ENCODE data around the gene GUCY1A1. TPM values are rescaled to one million over a fixed set of nuclear protein-coding genes. Genes with fewer than 3 reads are reported as not detected.

The GUCY1A1 gene
- total RNA-seq, 1 donor, result not detected

GRCh38 chr4:155708782-155709181, 42.1 kb downstream of the GUCY1A1 start:
- H4K20me1 ChIP-seq (ENCODE audit: insufficient read depth, low read length), result no peaks in the 10 kb centered on the region
- no peaks in the 10 kb centered on the region for H3K27me3 ChIP-seq (ENCODE audit: insufficient read depth, low read length)
- no peak for TF ChIP-seq CTCF (IDR thresholded peaks at IDR 0.05; ENCODE audit: extremely low read depth, low read depth, low read length)
- H3K4me3 ChIP-seq (ENCODE audit: insufficient read depth, low read length), result no peak overlapping the region
- H3K36me3 ChIP-seq (ENCODE audit: insufficient read depth, low read length), result no peaks in the 10 kb centered on the region
- no peak for DNase-seq (ENCODE audit: insufficient read length, low spot score, missing footprints)
- H3K27ac ChIP-seq (ENCODE audit: low read depth, low read length), result no peak overlapping the region
- no peaks in the 10 kb centered on the region for H3K9me3 ChIP-seq (ENCODE audit: low read depth, low read length)
- H2AFZ ChIP-seq (ENCODE audit: low read length), result no peak overlapping the region
- no peaks in the 10 kb centered on the region for H3K79me2 ChIP-seq (ENCODE audit: insufficient read depth, low read length)
- no peak overlapping the region for H3K4me2 ChIP-seq (ENCODE audit: insufficient read depth, low read length)
- no peaks in the 10 kb centered on the region for H3K4me1 ChIP-seq (ENCODE audit: insufficient read depth, low read length)

- no peak overlapping the region for H3K4me3 ChIP-seq (ENCODE audit: insufficient read depth, low read length)
- no peaks in the 10 kb centered on the region for H3K9me3 ChIP-seq (ENCODE audit: low read depth, low read length)
- H3K36me3 ChIP-seq (ENCODE audit: insufficient read depth, low read length), result no peaks in the 10 kb centered on the region
- TF ChIP-seq CTCF (IDR thresholded peaks at IDR 0.05; ENCODE audit: extremely low read depth, low read depth, low read length), result no peak
- no peak overlapping the region for H3K27ac ChIP-seq (ENCODE audit: low read depth, low read length)
- H3K79me2 ChIP-seq (ENCODE audit: insufficient read depth, low read length), result no peaks in the 10 kb centered on the region
- H4K20me1 ChIP-seq (ENCODE audit: insufficient read depth, low read length), result no peaks in the 10 kb centered on the region
- no peak overlapping the region for H3K4me2 ChIP-seq (ENCODE audit: insufficient read depth, low read length)
- H3K4me1 ChIP-seq (ENCODE audit: insufficient read depth, low read length), result no peaks in the 10 kb centered on the region
- DNase-seq (ENCODE audit: insufficient read length, low spot score, missing footprints), result no peak
- no peak overlapping the region for H2AFZ ChIP-seq (ENCODE audit: low read length)
- H3K27me3 ChIP-seq (ENCODE audit: insufficient read depth, low read length), result no peaks in the 10 kb centered on the region
These were observed 43.3 kb downstream of the GUCY1A1 start for GRCh38 chr4:155709918-155710317.

- H4K20me1 ChIP-seq (ENCODE audit: insufficient read depth, low read length), result no peaks in the 10 kb centered on the region
- H3K27me3 ChIP-seq (ENCODE audit: insufficient read depth, low read length), result no peaks in the 10 kb centered on the region
- TF ChIP-seq CTCF (IDR thresholded peaks at IDR 0.05; ENCODE audit: extremely low read depth, low read depth, low read length), result no peak
- H3K9me3 ChIP-seq (ENCODE audit: low read depth, low read length), result no peaks in the 10 kb centered on the region
- no peaks in the 10 kb centered on the region for H3K79me2 ChIP-seq (ENCODE audit: insufficient read depth, low read length)
- DNase-seq (ENCODE audit: insufficient read length, low spot score, missing footprints), result no peak
- H3K36me3 ChIP-seq (ENCODE audit: insufficient read depth, low read length), result no peaks in the 10 kb centered on the region
- H3K4me1 ChIP-seq (ENCODE audit: insufficient read depth, low read length), result no peaks in the 10 kb centered on the region
- H2AFZ ChIP-seq (ENCODE audit: low read length), result no peak overlapping the region
- H3K4me2 ChIP-seq (ENCODE audit: insufficient read depth, low read length), result no peak overlapping the region
- no peak overlapping the region for H3K4me3 ChIP-seq (ENCODE audit: insufficient read depth, low read length)
- H3K27ac ChIP-seq (ENCODE audit: low read depth, low read length), result no peak overlapping the region
These were observed 44.9 kb downstream of the GUCY1A1 start for GRCh38 chr4:155711556-155711955.

DNA sequence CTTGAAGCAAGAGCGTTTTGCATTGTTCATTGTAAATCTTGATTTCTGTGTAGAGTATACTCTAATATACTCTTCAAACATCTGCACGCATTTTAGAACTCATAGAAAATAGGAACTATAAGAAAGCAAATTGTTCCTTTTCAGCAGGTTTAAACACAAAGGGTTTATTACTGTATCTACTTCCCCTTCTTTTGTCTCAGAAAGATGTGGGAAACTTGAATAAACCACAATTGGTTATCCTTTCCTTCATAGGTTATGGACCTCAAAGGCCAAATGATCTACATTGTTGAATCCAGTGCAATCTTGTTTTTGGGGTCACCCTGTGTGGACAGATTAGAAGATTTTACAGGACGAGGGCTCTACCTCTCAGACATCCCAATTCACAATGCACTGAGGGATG, 46.2 kb downstream of the GUCY1A1 start:
- no peaks in the 10 kb centered on the region for H3K9me3 ChIP-seq (ENCODE audit: low read depth, low read length)
- no peaks in the 10 kb centered on the region for H4K20me1 ChIP-seq (ENCODE audit: insufficient read depth, low read length)
- no peak overlapping the region for H3K27ac ChIP-seq (ENCODE audit: low read depth, low read length)
- no peaks in the 10 kb centered on the region for H3K27me3 ChIP-seq (ENCODE audit: insufficient read depth, low read length)
- no peak for TF ChIP-seq CTCF (IDR thresholded peaks at IDR 0.05; ENCODE audit: extremely low read depth, low read depth, low read length)
- H3K36me3 ChIP-seq (ENCODE audit: insufficient read depth, low read length), result no peaks in the 10 kb centered on the region
- H3K4me1 ChIP-seq (ENCODE audit: insufficient read depth, low read length), result no peaks in the 10 kb centered on the region
- no peaks in the 10 kb centered on the region for H3K79me2 ChIP-seq (ENCODE audit: insufficient read depth, low read length)
- H3K4me2 ChIP-seq (ENCODE audit: insufficient read depth, low read length), result no peak overlapping the region
- DNase-seq (ENCODE audit: insufficient read length, low spot score, missing footprints), result no peak
- no peak overlapping the region for H2AFZ ChIP-seq (ENCODE audit: low read length)
- H3K4me3 ChIP-seq (ENCODE audit: insufficient read depth, low read length), result no peak overlapping the region

Data from osteoblast (primary cell).